ENCODE data around the gene NQO2.
A peak's percentile ranks its signal among the peaks of the same experiment; 100 is the strongest.

Gene NQO2, protein sequence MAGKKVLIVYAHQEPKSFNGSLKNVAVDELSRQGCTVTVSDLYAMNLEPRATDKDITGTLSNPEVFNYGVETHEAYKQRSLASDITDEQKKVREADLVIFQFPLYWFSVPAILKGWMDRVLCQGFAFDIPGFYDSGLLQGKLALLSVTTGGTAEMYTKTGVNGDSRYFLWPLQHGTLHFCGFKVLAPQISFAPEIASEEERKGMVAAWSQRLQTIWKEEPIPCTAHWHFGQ

DNA sequence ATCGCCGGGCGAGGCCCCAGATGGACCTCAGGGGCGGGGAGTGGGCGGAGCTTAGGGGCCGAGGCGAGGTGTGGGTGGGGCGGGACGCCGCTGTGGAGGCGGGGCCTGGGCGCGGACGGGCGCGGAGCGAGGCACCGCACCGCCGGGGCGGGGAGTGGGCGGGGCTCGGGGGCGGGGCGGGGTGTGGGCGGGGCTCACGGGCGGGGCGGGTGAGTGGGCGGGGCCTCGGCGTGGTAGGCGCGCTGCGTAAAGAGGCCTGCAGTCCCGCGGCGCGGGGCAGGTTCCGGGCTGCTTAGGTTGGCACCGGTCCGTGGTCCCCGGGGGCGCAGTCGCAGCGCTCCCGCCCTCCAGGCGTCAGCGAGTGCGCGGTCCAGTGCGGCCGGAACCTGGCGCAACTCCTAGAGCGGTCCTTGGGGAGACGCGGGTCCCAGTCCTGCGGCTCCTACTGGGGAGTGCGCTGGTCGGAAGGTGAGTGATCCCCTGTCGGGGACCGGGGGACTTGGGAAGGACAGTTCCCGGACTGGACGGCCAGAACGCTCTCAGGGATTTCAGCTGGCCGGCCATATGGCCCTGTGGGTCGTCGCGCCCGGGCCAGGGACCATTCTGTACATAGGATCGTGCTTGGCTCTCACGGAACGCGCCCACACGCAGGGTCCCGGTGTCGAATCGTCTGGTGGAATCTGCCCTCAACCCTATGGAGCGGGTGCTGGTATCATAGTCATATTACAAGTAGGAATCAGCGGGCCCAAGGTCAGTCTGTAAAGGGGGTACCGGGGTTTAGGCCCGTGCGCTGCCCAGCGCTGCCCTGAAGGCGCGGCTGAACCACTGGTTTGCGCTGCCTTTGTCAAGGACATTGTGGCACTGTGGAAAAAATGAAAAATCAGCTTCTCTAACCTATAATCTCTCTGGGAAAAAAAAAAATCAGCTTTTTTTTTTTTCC, at the start of gene NQO2:
NQO2 (plus strand) TSS at position 277 of the 940 bp plus-strand sequence. CDS start 6,659 bp downstream, outside the sequence.
- H3K9me3 ChIP-seq (ENCODE audit: control insufficient read depth, insufficient read depth, low read depth, low read length) = no peaks in the 10 kb centered on the region
- ChIA-PET CTCF (interaction anchor here (0.6 to 8.1 kb wide), 17 partner anchors 8 to 285 kb away, joined by 3 to 71 read pairs (median 3); no protein-coding TSS in a partner anchor), POLR2A (interaction anchor here (0.5 to 1.8 kb wide), 15 partner anchors 10 to 1059 kb away, joined by 3 to 14 read pairs (median 4); partner anchors contain the start of genes BPHL, RIPK1, SERPINB6 and WRNIP1)
- peaks cover 0 to 7% of the 10 kb centered on the region in 2 experiments; a peak in 1 of 3 replicates for H3K36me3 ChIP-seq (ENCODE audit: control insufficient read depth in 2 of 2, insufficient read depth in 1 of 2, low read length in 2 of 2)
- H3K27ac ChIP-seq (ENCODE audit: extremely low read depth, low read depth, low read length) = peak within 1 kb of the TSS; percentile 63; the same call in 1 of the 2 replicates
- H3K4me1 ChIP-seq (ENCODE audit: control insufficient read depth, insufficient read depth, low read length) = no peaks in the 10 kb centered on the region
- peak within 1 kb of the TSS; percentile 79 for H3K4me3 ChIP-seq (ENCODE audit: low read depth, low read length)
- TF ChIP-seq ZNF114 (tag by site-specific recombination; IDR thresholded peaks at IDR 0.05) (no peak), GLIS2 (tag by site-specific recombination; IDR thresholded peaks at IDR 0.05) (no peak), ZNF274 (IDR thresholded peaks at IDR 0.05; ENCODE audit: low read length) (no peak), ZNF274 (tag by site-specific recombination; IDR thresholded peaks at IDR 0.05; ENCODE audit: borderline replicate concordance) (no peak), ZNF169 (tag by site-specific recombination; IDR thresholded peaks at IDR 0.05) (no peak), BCL11B (tag by site-specific recombination; IDR thresholded peaks at IDR 0.05; ENCODE audit: low read depth) (no peak), KLF1 (tag by site-specific recombination; IDR thresholded peaks at IDR 0.05) (peak; percentile 29; the same call in 1 of the 2 replicates), SALL2 (tag by site-specific recombination; IDR thresholded peaks at IDR 0.05; ENCODE audit: borderline replicate concordance) (no peak), KLF7 (tag by site-specific recombination; IDR thresholded peaks at IDR 0.05; ENCODE audit: borderline replicate concordance) (no peak), ZNF768 (tag by site-specific recombination; IDR thresholded peaks at IDR 0.05) (no peak), ZNF292 (tag by site-specific recombination; IDR thresholded peaks at IDR 0.05; ENCODE audit: borderline replicate concordance, low read depth) (no peak), RBAK (tag by site-specific recombination; IDR thresholded peaks at IDR 0.05) (no peak), ZNF112 (tag by site-specific recombination; IDR thresholded peaks at IDR 0.05) (no peak), ZNF629 (tag by site-specific recombination; IDR thresholded peaks at IDR 0.05) (peak; percentile 11; the same call in 1 of the 2 replicates), WT1 (tag by site-specific recombination; IDR thresholded peaks at IDR 0.05) (no peak), ZNF621 (tag by site-specific recombination; IDR thresholded peaks at IDR 0.05) (no peak), ZNF175 (tag by site-specific recombination; IDR thresholded peaks at IDR 0.05) (no peak), SP3 (tag by site-specific recombination; IDR thresholded peaks at IDR 0.05) (no peak; the same call in none of the 2 replicates), GLIS1 (tag by site-specific recombination; IDR thresholded peaks at IDR 0.05) (no peak; the same call in 1 of the 2 replicates), ZBTB8A (tag by site-specific recombination; IDR thresholded peaks at IDR 0.05) (no peak), SETDB1 (IDR thresholded peaks at IDR 0.05; ENCODE audit: insufficient read length, low read length) (no peak), ZSCAN16 (tag by site-specific recombination; IDR thresholded peaks at IDR 0.05) (no peak), KLF8 (tag by site-specific recombination; IDR thresholded peaks at IDR 0.05) (peak; percentile 65; the same call in 1 of the 2 replicates), ZNF366 (tag by site-specific recombination; conservative IDR thresholded peaks at IDR 0.05) (no peak), ZNF335 (tag by site-specific recombination; conservative IDR thresholded peaks at IDR 0.05) (peak; percentile 44; the same call in 1 of the 2 replicates)
- TF ChIP-seq, protein P1, sequence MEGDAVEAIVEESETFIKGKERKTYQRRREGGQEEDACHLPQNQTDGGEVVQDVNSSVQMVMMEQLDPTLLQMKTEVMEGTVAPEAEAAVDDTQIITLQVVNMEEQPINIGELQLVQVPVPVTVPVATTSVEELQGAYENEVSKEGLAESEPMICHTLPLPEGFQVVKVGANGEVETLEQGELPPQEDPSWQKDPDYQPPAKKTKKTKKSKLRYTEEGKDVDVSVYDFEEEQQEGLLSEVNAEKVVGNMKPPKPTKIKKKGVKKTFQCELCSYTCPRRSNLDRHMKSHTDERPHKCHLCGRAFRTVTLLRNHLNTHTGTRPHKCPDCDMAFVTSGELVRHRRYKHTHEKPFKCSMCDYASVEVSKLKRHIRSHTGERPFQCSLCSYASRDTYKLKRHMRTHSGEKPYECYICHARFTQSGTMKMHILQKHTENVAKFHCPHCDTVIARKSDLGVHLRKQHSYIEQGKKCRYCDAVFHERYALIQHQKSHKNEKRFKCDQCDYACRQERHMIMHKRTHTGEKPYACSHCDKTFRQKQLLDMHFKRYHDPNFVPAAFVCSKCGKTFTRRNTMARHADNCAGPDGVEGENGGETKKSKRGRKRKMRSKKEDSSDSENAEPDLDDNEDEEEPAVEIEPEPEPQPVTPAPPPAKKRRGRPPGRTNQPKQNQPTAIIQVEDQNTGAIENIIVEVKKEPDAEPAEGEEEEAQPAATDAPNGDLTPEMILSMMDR (tag by site-specific recombination; IDR thresholded peaks at IDR 0.05) = peak; percentile 70
- TF ChIP-seq, protein P2, sequence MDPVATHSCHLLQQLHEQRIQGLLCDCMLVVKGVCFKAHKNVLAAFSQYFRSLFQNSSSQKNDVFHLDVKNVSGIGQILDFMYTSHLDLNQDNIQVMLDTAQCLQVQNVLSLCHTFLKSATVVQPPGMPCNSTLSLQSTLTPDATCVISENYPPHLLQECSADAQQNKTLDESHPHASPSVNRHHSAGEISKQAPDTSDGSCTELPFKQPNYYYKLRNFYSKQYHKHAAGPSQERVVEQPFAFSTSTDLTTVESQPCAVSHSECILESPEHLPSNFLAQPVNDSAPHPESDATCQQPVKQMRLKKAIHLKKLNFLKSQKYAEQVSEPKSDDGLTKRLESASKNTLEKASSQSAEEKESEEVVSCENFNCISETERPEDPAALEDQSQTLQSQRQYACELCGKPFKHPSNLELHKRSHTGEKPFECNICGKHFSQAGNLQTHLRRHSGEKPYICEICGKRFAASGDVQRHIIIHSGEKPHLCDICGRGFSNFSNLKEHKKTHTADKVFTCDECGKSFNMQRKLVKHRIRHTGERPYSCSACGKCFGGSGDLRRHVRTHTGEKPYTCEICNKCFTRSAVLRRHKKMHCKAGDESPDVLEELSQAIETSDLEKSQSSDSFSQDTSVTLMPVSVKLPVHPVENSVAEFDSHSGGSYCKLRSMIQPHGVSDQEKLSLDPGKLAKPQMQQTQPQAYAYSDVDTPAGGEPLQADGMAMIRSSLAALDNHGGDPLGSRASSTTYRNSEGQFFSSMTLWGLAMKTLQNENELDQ (tag by site-specific recombination; IDR thresholded peaks at IDR 0.05; ENCODE audit: low read depth) = no peak
- TF ChIP-seq, protein P3, sequence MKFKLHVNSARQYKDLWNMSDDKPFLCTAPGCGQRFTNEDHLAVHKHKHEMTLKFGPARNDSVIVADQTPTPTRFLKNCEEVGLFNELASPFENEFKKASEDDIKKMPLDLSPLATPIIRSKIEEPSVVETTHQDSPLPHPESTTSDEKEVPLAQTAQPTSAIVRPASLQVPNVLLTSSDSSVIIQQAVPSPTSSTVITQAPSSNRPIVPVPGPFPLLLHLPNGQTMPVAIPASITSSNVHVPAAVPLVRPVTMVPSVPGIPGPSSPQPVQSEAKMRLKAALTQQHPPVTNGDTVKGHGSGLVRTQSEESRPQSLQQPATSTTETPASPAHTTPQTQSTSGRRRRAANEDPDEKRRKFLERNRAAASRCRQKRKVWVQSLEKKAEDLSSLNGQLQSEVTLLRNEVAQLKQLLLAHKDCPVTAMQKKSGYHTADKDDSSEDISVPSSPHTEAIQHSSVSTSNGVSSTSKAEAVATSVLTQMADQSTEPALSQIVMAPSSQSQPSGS (tag by site-specific recombination; IDR thresholded peaks at IDR 0.05; ENCODE audit: low read depth) = no peak
- TF ChIP-seq, protein P4, sequence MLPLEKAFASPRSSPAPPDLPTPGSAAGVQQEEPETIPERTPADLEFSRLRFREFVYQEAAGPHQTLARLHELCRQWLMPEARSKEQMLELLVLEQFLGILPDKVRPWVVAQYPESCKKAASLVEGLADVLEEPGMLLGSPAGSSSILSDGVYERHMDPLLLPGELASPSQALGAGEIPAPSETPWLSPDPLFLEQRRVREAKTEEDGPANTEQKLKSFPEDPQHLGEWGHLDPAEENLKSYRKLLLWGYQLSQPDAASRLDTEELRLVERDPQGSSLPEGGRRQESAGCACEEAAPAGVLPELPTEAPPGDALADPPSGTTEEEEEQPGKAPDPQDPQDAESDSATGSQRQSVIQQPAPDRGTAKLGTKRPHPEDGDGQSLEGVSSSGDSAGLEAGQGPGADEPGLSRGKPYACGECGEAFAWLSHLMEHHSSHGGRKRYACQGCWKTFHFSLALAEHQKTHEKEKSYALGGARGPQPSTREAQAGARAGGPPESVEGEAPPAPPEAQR (tag by site-specific recombination; IDR thresholded peaks at IDR 0.05) = no peak
